ENCODE results near the gene SAMD4A. TPM values are rescaled to one million over a fixed set of nuclear protein-coding genes. Genes with fewer than 3 reads are reported as not detected.
A peak's percentile ranks its signal among the peaks of the same experiment; 100 is the strongest.

SAMD4A gene
- total and polyA plus RNA-seq, 2 donors (not counting 1 experiment from before 2014, with no cell fraction given) = 9.3 to 39.8 TPM

GRCh38 chr14:54614296-54614695 lies 47.4 kb downstream of the SAMD4A start:
- Histone ChIP-seq H3K9me3 (ENCODE audit: control insufficient read depth, insufficient read depth, low read depth, low read length) (no peaks in the 10 kb centered on the region), H3K4me2 (ENCODE audit: extremely low read depth, insufficient read depth, low read length) (no peak overlapping the region), H3K4me1 (ENCODE audit: control insufficient read depth, extremely low read depth, insufficient read depth, low read length) (peaks cover 18% of the 10 kb centered on the region), H4K20me1 (ENCODE audit: control insufficient read depth, extremely low read depth, insufficient read depth, low read length) (no peaks in the 10 kb centered on the region), H3K27ac (ENCODE audit: insufficient read depth, low read length) (no peak overlapping the region), H3K36me3 (ENCODE audit: control insufficient read depth, insufficient read depth, low read length) (no peaks in the 10 kb centered on the region), H3K79me2 (ENCODE audit: control insufficient read depth, insufficient read depth, low read length) (peaks cover 61% of the 10 kb centered on the region), H3K27me3 (ENCODE audit: control insufficient read depth, insufficient read depth, low read length) (no peaks in the 10 kb centered on the region), H3K9ac (ENCODE audit: insufficient read depth, low read length) (no peak overlapping the region), H3K4me3 (replicated peaks in 1 of 4; ENCODE audit: control extremely low read depth in 1 of 4, insufficient read depth in 1 of 4, low read depth in 3 of 4, low read length in 4 of 4) (no peak overlapping the region), H2AFZ (ENCODE audit: low read length) (no peak overlapping the region)
- DNase-seq (ENCODE audit: low read depth in 2 of 2) = no peak
- no peak for TF ChIP-seq CTCF (conservative IDR thresholded peaks at IDR 0.05 in 1 of 2, IDR thresholded peaks at IDR 0.05 in 1 of 2; ENCODE audit: low read depth in 1 of 2, low read length in 2 of 2)
- no peak for TF ChIP-seq EZH2 (IDR thresholded peaks at IDR 0.05; ENCODE audit: low read length, missing control alignments)

- DNase-seq (ENCODE audit: low read depth in 2 of 2) = peak; percentile 44 to 50
- no peaks in the 10 kb centered on the region for H3K36me3 ChIP-seq (ENCODE audit: control insufficient read depth, insufficient read depth, low read length)
- no peak overlapping the region for H3K4me2 ChIP-seq (ENCODE audit: extremely low read depth, insufficient read depth, low read length)
- H2AFZ ChIP-seq (ENCODE audit: low read length) = no peak overlapping the region
- peaks cover 4% of the 10 kb centered on the region for H3K4me1 ChIP-seq (ENCODE audit: control insufficient read depth, extremely low read depth, insufficient read depth, low read length)
- peaks cover 66% of the 10 kb centered on the region for H3K79me2 ChIP-seq (ENCODE audit: control insufficient read depth, insufficient read depth, low read length)
- H4K20me1 ChIP-seq (ENCODE audit: control insufficient read depth, extremely low read depth, insufficient read depth, low read length) = no peaks in the 10 kb centered on the region
- H3K27me3 ChIP-seq (ENCODE audit: control insufficient read depth, insufficient read depth, low read length) = no peaks in the 10 kb centered on the region
- no peak overlapping the region for H3K27ac ChIP-seq (ENCODE audit: insufficient read depth, low read length)
- H3K9ac ChIP-seq (ENCODE audit: insufficient read depth, low read length) = no peak overlapping the region
- no peaks in the 10 kb centered on the region for H3K9me3 ChIP-seq (ENCODE audit: control insufficient read depth, insufficient read depth, low read depth, low read length)
- TF ChIP-seq EZH2 (IDR thresholded peaks at IDR 0.05; ENCODE audit: low read length, missing control alignments) (no peak), CTCF (conservative IDR thresholded peaks at IDR 0.05 in 1 of 2, IDR thresholded peaks at IDR 0.05 in 1 of 2; ENCODE audit: low read depth in 1 of 2, low read length in 2 of 2) (no peak)
- H3K4me3 ChIP-seq (replicated peaks in 1 of 4; ENCODE audit: control extremely low read depth in 1 of 4, insufficient read depth in 1 of 4, low read depth in 3 of 4, low read length in 4 of 4) = no peak overlapping the region
These were observed 50.5 kb downstream of the SAMD4A start for GRCh38 chr14:54617467-54617866.

- Histone ChIP-seq H3K36me3 (ENCODE audit: control insufficient read depth, insufficient read depth, low read length) (no peaks in the 10 kb centered on the region), H3K27ac (ENCODE audit: insufficient read depth, low read length) (peak overlapping the region; percentile 14), H3K4me3 (replicated peaks in 1 of 4; ENCODE audit: control extremely low read depth in 1 of 4, insufficient read depth in 1 of 4, low read depth in 3 of 4, low read length in 4 of 4) (no peak overlapping the region), H3K27me3 (ENCODE audit: control insufficient read depth, insufficient read depth, low read length) (no peaks in the 10 kb centered on the region), H3K4me2 (ENCODE audit: extremely low read depth, insufficient read depth, low read length) (no peak overlapping the region), H3K9me3 (ENCODE audit: control insufficient read depth, insufficient read depth, low read depth, low read length) (no peaks in the 10 kb centered on the region), H2AFZ (ENCODE audit: low read length) (no peak overlapping the region), H3K9ac (ENCODE audit: insufficient read depth, low read length) (no peak overlapping the region), H3K4me1 (ENCODE audit: control insufficient read depth, extremely low read depth, insufficient read depth, low read length) (peaks cover 16% of the 10 kb centered on the region), H4K20me1 (ENCODE audit: control insufficient read depth, extremely low read depth, insufficient read depth, low read length) (no peaks in the 10 kb centered on the region), H3K79me2 (ENCODE audit: control insufficient read depth, insufficient read depth, low read length) (peaks cover 72% of the 10 kb centered on the region)
- TF ChIP-seq EZH2 (IDR thresholded peaks at IDR 0.05; ENCODE audit: low read length, missing control alignments) (no peak), CTCF (conservative IDR thresholded peaks at IDR 0.05 in 1 of 2, IDR thresholded peaks at IDR 0.05 in 1 of 2; ENCODE audit: low read depth in 1 of 2, low read length in 2 of 2) (no peak)
- peak; percentile 40 to 54 for DNase-seq (ENCODE audit: low read depth in 2 of 2)
These were observed 54.8 kb downstream of the SAMD4A start for GRCh38 chr14:54621686-54622085.

Measured in fibroblast of lung (primary cell).